ENCODE results near the gene PARN.

DNA sequence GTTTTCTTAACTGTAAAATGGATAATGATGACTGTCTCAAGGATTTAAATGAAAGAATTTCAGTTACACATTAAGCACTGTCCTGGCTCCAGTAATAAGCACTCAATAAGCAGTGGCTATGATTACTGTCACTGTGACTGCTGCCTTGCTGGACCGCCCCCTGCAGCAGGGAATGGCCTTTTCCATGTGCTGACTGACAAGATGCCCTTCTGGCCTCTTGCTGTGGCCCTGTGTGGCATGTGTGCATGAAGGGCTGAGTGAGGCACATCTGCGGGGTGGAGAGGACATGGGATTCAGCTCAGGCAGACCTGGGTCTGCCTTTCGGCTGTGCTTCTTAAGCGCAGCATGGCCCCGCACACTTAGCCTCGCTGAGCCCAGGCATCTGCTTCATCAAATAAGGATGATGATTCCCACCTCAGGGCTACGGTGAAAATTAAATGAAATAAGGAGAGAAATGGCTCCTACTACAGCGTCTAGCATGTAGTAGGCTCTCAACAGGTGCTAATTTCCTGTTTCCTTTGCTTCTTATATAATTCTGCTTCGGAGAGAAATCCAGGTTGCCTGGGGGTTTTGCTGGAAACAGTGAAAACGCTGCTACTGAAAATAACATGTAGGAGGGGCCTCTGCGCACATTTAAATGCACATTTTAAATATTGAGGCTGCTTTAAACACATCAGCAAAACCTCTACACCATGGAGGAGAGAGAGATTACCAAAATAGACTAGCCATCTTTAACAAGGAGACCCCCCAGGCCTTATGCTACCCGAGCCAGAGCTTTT is 183.9 kb downstream of the PARN start:
- no peak for TF ChIP-seq EP300 (IDR thresholded peaks at IDR 0.05)
- TF ChIP-seq POLR2A (IDR thresholded peaks at IDR 0.05), result no peak

Measured in stomach (tissue), 4 donors.